ENCODE data around the gene POLA2. TPM values are rescaled to one million over a fixed set of nuclear protein-coding genes. Genes with fewer than 3 reads are reported as not detected.
"Not testable (repeated sequence)": the region's sequence is repeated elsewhere in the genome, so short reads cannot be mapped to it uniquely, and the experiment has no call there.

Gene POLA2
- total and polyA plus RNA-seq, 4 donors = 4.5 to 14.2 (median 9.5) TPM

DNA sequence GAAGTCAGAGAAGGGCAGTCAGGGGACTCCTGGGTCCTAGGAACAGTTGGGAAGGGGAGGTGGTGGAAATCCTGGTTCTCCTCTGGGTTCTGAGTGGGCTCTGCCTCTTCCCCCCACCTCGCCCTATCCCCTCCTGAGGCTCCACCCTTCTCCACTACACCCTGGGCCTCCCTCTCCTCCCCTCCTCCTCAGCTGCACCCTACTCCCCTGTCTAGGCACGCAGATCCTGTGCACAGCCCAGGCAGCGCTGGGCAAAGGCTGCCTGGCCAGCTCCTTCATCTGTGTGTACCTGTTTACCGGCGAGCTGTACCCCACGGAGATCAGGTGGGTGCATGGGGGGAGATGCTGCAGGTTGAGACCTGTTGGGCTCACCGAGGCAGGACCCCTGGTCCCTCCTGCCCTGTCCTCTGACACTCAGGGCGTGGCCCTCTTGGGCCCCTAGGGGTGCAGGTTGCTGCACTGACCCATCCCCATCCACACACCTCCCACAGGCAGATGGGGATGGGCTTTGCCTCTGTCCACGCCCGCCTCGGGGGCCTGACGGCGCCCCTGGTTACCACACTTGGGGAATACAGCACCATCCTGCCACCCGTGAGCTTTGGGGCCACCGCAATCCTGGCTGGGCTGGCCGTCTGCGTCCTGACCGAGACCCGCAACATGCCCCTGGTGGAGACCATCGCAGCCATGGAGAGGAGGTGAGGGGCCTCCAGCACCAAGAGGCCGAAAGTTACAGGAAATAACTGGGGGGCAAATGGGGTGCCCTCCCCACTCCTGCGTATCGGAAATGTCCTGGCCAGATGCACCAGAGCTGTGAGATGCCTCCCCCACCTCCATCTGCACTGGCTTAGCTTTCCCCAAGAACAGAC, 25.3 kb upstream of the POLA2 start:
- no peak for ATAC-seq (ENCODE audit: insufficient read depth, low FRiP score)
- TF ChIP-seq CTCF (IDR thresholded peaks at IDR 0.05; ENCODE audit: control extremely low read depth, extremely low read depth) = no peak

DNA sequence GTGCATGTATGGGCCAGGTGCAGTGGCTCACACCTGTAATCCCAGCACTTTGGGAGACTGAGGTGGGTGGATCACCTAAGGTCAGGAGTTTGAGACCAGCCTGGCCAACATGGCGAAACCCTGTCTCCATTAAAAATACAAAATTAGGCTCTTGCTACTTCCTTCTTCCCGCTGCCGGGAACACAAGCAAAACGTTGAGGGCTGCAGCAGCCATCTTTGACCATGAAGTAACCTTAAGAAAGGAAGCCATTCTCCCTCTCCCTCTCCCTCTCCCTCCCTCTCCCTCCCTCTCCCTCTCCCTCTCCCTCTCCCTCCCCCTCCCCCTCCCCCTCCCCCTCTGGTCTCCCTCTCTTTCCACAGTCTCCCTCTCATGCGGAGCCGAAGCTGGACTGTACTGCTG, 23.5 kb upstream of the POLA2 start:
- ATAC-seq (ENCODE audit: insufficient read depth, low FRiP score); H3K27ac ChIP-seq (ENCODE audit: low read depth in 1 of 2, low read length in 1 of 2); DNase-seq; H3K36me3 ChIP-seq (ENCODE audit: control insufficient read depth in 4 of 4, insufficient read depth in 4 of 4, low read length in 4 of 4); H3K27me3 ChIP-seq (ENCODE audit: control insufficient read depth in 3 of 3, insufficient read depth in 3 of 3, low read length in 2 of 3); H3K9me3 ChIP-seq (ENCODE audit: control insufficient read depth in 4 of 4, insufficient read depth in 3 of 4, low read length in 3 of 4); H3K4me3 ChIP-seq; H3K4me1 ChIP-seq (ENCODE audit: control insufficient read depth in 5 of 5, insufficient read depth in 5 of 5, low read length in 5 of 5); H3K9ac ChIP-seq (ENCODE audit: insufficient read depth in 1 of 2, low read length in 2 of 2): not testable (repeated sequence)
- 60 to 62% methylated on average over 4 of the region's 6 CpGs for WGBS, 2 donors

More for the DNA sequence above, 25.3 kb upstream of the POLA2 start:
- 76 to 82% methylated on average over 22 to 23 of the region's 23 CpGs for whole genome bisulfite sequencing, 2 donors
- H3K9me3 ChIP-seq (ENCODE audit: control insufficient read depth in 4 of 4, insufficient read depth in 3 of 4, low read length in 3 of 4) = no peaks in the 10 kb centered on the region
- no peak overlapping the region for H3K4me3 ChIP-seq
- H3K4me1 ChIP-seq (ENCODE audit: control insufficient read depth in 5 of 5, insufficient read depth in 5 of 5, low read length in 5 of 5) = peaks cover 0 to 1% (median 0%) of the 10 kb centered on the region in 5 donors
- H3K27me3 ChIP-seq (ENCODE audit: control insufficient read depth in 3 of 3, insufficient read depth in 3 of 3, low read length in 2 of 3) = no peaks in the 10 kb centered on the region
- no peaks in the 10 kb centered on the region for H3K36me3 ChIP-seq (ENCODE audit: control insufficient read depth in 4 of 4, insufficient read depth in 4 of 4, low read length in 4 of 4)
- DNase-seq = no peak
- H3K9ac ChIP-seq (ENCODE audit: insufficient read depth in 1 of 2, low read length in 2 of 2) = no peak overlapping the region
- no peak overlapping the region for H3K27ac ChIP-seq (ENCODE audit: low read depth in 1 of 2, low read length in 1 of 2)

GRCh38 chr11:65241134-65241533, 20.6 kb upstream of the POLA2 start:
- DNase-seq = no peak
- Histone ChIP-seq H3K27me3 (ENCODE audit: control insufficient read depth in 3 of 3, insufficient read depth in 3 of 3, low read length in 2 of 3) (no peaks in the 10 kb centered on the region), H3K9ac (ENCODE audit: insufficient read depth in 1 of 2, low read length in 2 of 2) (no peak overlapping the region), H3K4me3 (no peak overlapping the region), H3K27ac (ENCODE audit: low read depth in 1 of 2, low read length in 1 of 2) (no peak overlapping the region), H3K4me1 (ENCODE audit: control insufficient read depth in 5 of 5, insufficient read depth in 5 of 5, low read length in 5 of 5) (no peaks in the 10 kb centered on the region), H3K9me3 (ENCODE audit: control insufficient read depth in 4 of 4, insufficient read depth in 3 of 4, low read length in 3 of 4) (peaks cover 0 to 2% (median 0%) of the 10 kb centered on the region in 4 donors), H3K36me3 (ENCODE audit: control insufficient read depth in 4 of 4, insufficient read depth in 4 of 4, low read length in 4 of 4) (no peaks in the 10 kb centered on the region)
- TF ChIP-seq CTCF (IDR thresholded peaks at IDR 0.05; ENCODE audit: control extremely low read depth, extremely low read depth) = no peak
- 71 to 81% methylated on average over 5 of the region's 5 CpGs for WGBS, 2 donors
- ATAC-seq (ENCODE audit: insufficient read depth, low FRiP score) = no peak

GRCh38 chr11:65241692-65242091, 20.1 kb upstream of the POLA2 start:
- no peaks in the 10 kb centered on the region for H3K36me3 ChIP-seq (ENCODE audit: control insufficient read depth in 4 of 4, insufficient read depth in 4 of 4, low read length in 4 of 4)
- no peaks in the 10 kb centered on the region for H3K4me1 ChIP-seq (ENCODE audit: control insufficient read depth in 5 of 5, insufficient read depth in 5 of 5, low read length in 5 of 5)
- H3K4me3 ChIP-seq = no peak overlapping the region
- no peaks in the 10 kb centered on the region for H3K27me3 ChIP-seq (ENCODE audit: control insufficient read depth in 3 of 3, insufficient read depth in 3 of 3, low read length in 2 of 3)
- H3K9me3 ChIP-seq (ENCODE audit: control insufficient read depth in 4 of 4, insufficient read depth in 3 of 4, low read length in 3 of 4) = peaks cover 0 to 2% (median 0%) of the 10 kb centered on the region in 4 donors
- no peak for TF ChIP-seq CTCF (IDR thresholded peaks at IDR 0.05; ENCODE audit: control extremely low read depth, extremely low read depth)
- H3K27ac ChIP-seq (ENCODE audit: low read depth in 1 of 2, low read length in 1 of 2) = no peak overlapping the region
- no peak for DNase-seq
- no peak for ATAC-seq (ENCODE audit: insufficient read depth, low FRiP score)
- no peak overlapping the region for H3K9ac ChIP-seq (ENCODE audit: insufficient read depth in 1 of 2, low read length in 2 of 2)

Measured in lung (tissue), 12 donors.